Renal pelvis (tissue), 4 donors: ENCODE data around the gene MCM7. TPM values are rescaled to one million over a fixed set of nuclear protein-coding genes. Genes with fewer than 3 reads are reported as not detected.

Source experiments
- DNase-seq: peaks from one replicate; pipeline ENCODE4 v3.0.0-alpha.2; 2013
- polyA plus RNA-seq, 3 donors: library from polyadenylated mRNA; unstranded; fragments of 120-200 nt; gene quantifications; one replicate each; pipeline ENCODE4 v1.2.1, GENCODE V29; 2013; ENCODE audit not compliant: insufficient read length in 3 of 3

MCM7 gene
- polyA plus RNA-seq, 3 donors, result 166 to 180 (median 170) TPM

GRCh38 chr7:100126931-100127865 lies 26.0 kb upstream of the MCM7 start, which contains the start of gene MBLAC1:
TSS of gene MBLAC1 (plus strand) at chr7:100126967. CDS start at chr7:100127396, 429 bp downstream.
- peak; percentile 94 for DNase-seq

GRCh38 chr7:100126239-100126930 lies 25.2 kb upstream of the MCM7 start:
- DNase-seq, result no peak

DNA sequence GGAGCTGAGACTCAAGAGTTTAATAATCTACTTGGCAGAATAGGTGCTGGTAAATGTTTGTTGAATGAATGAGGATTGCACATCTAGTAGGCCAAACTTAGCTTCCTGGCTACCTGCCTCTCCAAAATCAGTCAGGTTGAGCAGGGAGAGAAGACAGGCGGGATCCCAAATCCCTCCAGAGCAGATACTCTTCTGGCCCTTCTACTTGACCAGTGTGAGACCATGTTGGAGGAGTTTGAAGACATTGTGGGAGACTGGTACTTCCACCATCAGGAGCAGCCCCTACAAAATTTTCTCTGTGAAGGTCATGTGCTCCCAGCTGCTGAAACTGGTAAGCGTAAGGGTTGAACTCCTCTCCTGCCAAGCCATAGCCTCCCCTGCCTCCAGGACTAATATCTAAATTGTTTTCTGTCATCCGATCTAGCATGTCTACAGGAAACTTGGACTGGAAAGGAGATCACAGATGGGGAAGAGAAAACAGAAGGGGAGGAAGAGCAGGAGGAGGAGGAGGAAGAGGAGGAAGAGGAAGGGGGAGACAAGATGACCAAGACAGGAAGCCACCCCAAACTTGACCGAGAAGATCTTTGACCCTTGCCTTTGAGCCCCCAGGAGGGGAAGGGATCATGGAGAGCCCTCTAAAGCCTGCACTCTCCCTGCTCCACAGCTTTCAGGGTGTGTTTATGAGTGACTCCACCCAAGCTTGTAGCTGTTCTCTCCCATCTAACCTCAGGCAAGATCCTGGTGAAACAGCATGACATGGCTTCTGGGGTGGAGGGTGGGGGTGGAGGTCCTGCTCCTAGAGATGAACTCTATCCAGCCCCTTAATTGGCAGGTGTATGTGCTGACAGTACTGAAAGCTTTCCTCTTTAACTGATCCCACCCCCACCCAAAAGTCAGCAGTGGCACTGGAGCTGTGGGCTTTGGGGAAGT lies 23.4 kb upstream of the MCM7 start:
- DNase-seq, result no peak

GRCh38 chr7:100122568-100122967 lies 21.4 kb upstream of the MCM7 start:
- DNase-seq, result no peak

DNA sequence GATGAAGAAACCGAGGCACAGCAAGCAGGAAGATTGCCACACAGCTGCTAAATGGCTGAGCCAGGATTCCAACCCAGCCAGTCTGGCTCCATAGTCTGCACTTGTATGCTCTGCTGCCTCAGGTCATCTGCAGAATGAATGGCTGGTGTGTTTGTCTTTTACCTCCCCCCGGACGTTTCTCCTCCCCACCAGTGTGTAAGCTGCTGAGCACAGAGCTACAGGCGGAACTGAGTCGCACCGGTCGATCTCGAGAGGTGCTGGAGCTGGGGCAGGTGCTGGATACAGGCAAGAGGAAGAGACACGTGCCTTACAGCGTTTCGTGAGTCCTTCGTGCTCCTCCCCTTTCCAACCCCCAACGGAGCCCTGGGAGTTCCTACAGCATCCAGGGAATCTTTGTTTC lies 20.9 kb upstream of the MCM7 start:
- DNase-seq, result no peak

DNA sequence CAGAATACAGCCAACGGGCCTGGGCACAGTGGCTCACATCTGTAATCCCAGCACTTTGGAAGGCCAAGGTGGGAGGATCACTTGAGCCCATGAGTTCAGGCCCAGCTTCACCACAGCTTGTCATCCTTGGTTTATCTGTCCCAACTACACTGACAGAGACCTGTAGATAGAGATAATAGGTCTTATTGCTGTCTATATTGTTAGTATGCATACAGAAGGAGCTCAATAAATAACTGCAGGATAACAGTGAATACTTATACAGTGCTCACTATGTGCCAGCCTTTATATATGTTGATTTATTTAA lies 19.5 kb upstream of the MCM7 start:
- DNase-seq, result no peak

DNA sequence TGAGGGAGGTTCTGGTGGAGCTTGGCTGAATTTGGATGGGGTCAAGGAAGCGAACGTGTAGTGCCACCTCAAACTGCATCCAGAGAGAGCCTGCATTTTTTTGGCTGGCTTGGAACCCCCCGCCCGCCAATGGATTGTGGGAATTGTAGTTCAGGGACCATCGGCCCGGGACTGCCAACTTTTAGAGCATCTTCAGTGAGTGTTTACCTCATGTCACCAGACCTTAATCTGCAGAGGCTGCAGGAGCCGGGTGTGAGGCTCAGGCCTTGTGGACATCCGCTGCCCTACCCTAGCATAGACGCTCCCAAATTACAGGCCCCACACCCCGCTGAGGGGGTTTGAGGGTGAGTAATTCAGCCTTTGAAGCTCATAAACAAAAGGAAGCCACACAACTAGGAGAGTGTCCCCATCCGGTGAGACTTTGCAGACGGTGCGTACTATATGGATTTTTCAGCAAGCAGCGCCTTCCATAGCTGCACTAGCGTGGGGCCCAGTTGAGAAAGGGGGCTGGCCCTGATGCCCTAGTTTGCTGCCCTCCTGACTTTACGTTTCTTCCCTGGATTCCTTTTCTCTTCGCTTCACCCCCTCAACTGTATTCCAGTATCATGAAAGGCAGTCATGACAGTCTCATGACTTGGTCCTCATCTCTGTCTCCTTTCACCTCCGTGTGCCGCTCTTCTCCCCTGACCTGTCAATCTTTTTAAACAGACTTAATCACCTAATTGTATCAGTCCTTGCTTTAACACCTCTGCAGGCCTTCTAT lies 19.0 kb upstream of the MCM7 start:
- DNase-seq, result peak; percentile 64

DNA sequence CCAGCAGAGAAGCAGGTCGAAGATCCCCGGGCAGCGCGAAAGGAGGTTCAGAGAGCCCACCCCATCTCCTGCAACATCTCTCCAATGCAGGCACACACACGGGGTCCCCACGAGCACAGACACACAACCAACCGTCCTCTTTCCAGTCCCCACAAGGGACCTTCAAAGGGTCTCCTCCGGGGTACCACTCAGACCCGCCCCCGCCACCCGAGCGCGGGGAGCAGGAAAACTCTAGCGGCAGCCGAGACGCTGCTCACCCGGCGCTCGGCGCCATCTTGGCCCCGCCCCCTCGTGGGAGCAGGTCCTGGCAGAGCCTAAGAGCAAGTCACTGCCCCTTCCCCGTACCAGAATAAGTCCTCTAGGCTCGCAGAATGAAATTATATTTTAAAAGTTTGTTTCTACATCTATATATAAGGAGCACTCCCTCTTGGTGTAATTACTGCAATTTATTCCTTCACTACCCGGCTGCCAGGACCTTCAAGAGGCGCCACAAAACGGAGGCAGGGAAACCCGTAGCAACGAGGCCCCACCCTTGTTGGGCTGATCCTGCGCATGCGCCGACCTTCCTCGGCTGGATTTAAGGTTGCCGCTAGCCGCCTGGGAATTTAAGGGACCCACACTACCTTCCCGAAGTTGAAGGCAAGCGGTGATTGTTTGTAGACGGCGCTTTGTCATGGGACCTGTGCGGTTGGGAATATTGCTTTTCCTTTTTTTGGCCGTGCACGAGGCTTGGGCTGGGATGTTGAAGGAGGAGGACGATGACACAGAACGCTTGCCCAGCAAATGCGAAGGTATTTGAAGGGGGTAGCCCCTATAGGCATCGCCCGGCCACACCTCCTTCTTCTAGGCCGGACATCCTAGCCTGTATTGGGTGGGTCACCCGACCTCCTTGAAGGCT lies 18.1 kb upstream of the MCM7 start, which contains the start of the genes CNPY4 and TAF6:
CNPY4 (plus strand) TSS at position 563 of the 898 bp plus-strand sequence; CDS start at position 674, 111 bp downstream.
TAF6 (minus strand) TSS at position 287 of the 898 bp plus-strand sequence. CDS start 5,149 bp downstream, outside the sequence.
- peak; percentile 95 for DNase-seq

DNA sequence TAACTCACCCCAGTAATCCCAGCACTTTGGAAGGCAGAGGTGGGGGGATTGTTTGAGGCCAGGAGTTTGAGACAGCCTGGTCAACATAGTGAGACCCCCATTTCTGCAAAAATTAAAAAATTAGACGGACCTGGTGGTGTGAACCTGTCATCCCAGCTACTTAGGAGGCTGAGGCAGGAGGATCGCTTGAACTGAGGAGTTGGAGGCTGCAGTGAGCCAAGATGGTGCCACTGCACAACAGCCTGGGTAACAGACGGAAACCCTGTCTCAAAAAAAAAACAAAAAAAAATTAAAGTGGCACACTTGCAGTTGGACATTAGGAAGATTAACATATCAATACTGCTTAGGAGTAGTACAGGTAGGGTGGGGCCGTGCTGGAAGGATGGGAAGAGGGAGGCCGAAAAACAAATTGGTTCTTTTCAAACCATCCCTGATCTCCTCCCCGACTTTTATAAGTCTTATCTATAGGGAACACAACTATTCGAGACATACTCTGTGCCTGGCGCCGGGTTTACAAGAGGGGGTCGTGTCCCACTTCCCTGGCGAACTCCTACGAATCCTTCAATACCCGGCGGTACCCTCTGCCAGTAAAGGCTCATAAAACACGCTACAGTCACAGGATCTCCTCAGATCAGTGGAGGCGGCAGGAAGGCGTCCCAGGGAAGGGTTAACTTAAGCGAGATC lies 17.3 kb upstream of the MCM7 start:
- no peak for DNase-seq

- DNase-seq, result no peak
Observed at GRCh38 chr7:100115026-100115425, 13.8 kb upstream of the MCM7 start.

- no peak for DNase-seq
Observed at GRCh38 chr7:100111914-100112313, 10.7 kb upstream of the MCM7 start.

- no peak for DNase-seq
Observed at GRCh38 chr7:100111156-100111555, 10.0 kb upstream of the MCM7 start.

DNA sequence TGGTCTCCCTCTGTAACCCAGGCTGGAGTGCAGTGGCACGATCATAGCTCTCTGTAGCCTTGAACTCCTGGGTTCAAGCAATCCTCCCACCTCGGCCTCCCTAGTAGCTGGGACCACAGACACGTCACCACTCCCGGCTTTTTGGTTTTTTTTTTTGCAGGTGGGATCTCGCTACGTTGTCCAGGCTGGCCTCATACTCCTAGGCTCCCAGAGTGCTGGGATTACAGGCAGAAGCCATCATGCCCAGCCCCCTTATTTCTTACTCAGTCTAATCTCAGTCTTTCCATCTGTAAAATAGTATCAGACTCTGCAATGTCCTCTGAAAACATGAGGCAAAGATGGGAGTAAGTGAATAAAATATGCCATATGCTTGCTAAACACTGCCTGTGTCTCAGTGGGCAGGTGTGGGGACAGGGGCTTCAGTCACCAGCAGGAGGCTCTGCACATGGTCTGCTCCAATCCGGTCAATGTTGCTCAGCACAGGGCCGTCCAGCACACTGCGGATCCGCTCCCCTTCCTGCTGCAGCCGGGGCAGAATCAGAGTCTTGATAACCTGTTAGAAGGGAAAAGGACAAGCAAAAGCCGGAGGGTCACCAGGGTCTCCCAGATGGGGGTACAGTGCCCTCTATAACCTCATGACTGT lies 8.4 kb upstream of the MCM7 start:
- no peak for DNase-seq

- DNase-seq, result no peak
Observed at GRCh38 chr7:100107890-100108289, 6.7 kb upstream of the MCM7 start.

DNA sequence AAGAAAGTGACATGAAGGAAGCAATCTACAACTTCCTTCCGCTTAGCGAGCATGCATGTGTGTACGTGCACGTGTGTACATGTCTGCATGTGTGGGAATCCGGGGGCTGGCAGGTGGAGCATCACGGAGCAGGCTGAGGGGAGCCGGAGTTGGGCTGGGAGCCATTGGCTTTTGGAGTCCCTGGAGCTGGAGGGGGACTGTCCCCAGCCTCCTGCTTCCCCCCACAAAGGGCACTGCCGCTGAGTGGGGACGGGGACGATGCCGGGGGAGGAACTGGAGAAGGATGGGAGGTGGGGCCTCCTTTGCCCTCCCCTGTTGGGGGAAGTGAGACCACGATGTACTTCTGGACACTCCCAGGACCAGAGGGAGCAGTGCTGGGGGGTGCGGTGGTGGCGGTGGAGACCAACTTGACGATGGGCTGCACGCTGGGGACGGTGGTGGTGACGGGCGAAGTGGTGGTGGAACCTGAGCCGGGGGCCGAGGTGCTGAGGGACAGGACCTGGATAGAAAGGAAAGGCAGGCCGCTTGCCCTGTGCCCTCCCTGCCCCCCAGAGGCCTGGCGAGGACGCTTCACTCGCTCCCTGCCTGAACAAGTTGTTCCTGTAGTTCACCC lies 6.0 kb upstream of the MCM7 start:
- DNase-seq, result no peak

DNA sequence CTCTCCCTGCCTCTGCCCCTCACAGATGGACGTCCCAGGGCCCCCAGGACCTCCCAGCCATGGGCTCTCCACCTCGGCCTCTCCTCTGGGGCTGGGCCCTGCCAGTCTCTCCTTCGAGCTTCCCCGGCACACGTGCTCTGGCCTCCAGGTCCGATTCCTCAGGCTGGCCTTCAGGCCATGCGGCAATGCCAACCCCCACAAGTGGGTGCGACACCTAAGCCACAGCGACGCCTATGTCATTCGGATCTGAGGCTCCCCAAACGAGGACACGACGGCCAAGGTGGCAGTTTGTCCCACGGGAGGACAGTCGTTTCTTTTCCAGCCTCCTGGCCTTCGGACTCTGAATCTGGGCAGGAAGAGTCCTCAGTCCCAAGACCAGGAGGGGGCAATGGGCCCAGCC lies 5.4 kb upstream of the MCM7 start:
- DNase-seq, result no peak

DNA sequence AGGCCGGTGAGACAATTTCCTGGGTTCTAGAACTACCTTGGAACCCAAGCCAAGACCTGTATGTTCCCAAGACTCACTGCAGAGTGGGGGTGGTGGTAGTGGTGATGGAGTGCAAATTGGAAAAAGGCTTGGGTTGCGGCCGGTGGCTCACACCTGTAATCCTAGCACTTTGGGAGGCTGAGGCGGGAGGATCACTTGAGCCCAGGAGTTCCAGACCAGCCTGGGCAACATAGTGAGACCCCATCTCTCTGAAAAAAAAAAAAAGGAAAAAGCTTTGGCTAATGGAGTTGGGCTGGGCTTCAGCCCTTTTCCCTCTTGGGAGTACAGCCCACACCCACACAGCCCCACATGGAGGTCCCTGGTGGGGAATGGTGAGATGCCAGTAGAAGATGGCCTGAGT lies 4.3 kb upstream of the MCM7 start:
- DNase-seq, result no peak
